Measurements from ENCODE around the gene ADCYAP1R1.

GRCh38 chr7:31100871-31101270, 48.8 kb downstream of the ADCYAP1R1 start:
- no peak for TF ChIP-seq CTCF (IDR thresholded peaks at IDR 0.05 in 8 of 11, conservative IDR thresholded peaks at IDR 0.05 in 3 of 11)
- TF ChIP-seq POLR2A (IDR thresholded peaks at IDR 0.05), result no peak
